T-helper 1 cell treated with Interleukin-12 subunit alpha and Interleukin-12 subunit beta and Interleukin-4 antibody, amounts not matched to agents 30 μg/mL and 1 μg/mL, for 36 hours (primary cell): ENCODE measurements around the gene OR12D3.
"Not testable (repeated sequence)": the region's sequence is repeated elsewhere in the genome, so short reads cannot be mapped to it uniquely, and the experiment has no call there.

Experiments used
- H3K27ac Mint-ChIP-seq: one replicate; pipeline ENCODE4 v1.8.0; 2021; ENCODE audit warnings: mild to moderate bottlenecking, mixed read lengths
- H3K27me3 Mint-ChIP-seq: one replicate; pipeline ENCODE4 v1.8.0; 2021; ENCODE audit warnings: low read depth, mixed read lengths
- H3K36me3 Mint-ChIP-seq: one replicate; pipeline ENCODE4 v1.8.0; 2021; ENCODE audit warnings: low read depth, mixed read lengths
- H3K4me1 Mint-ChIP-seq: one replicate; pipeline ENCODE4 v1.8.0; 2021; ENCODE audit warnings: low read depth, mixed read lengths
- H3K4me3 Mint-ChIP-seq: one replicate; pipeline ENCODE4 v1.8.0; 2021; ENCODE audit warnings: mild to moderate bottlenecking, moderate library complexity, mixed read lengths
- H3K9me3 Mint-ChIP-seq: one replicate; pipeline ENCODE4 v1.8.0; 2021; ENCODE audit warnings: mixed read lengths

OR12D3 gene, protein sequence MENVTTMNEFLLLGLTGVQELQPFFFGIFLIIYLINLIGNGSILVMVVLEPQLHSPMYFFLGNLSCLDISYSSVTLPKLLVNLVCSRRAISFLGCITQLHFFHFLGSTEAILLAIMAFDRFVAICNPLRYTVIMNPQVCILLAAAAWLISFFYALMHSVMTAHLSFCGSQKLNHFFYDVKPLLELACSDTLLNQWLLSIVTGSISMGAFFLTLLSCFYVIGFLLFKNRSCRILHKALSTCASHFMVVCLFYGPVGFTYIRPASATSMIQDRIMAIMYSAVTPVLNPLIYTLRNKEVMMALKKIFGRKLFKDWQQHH

DNA sequence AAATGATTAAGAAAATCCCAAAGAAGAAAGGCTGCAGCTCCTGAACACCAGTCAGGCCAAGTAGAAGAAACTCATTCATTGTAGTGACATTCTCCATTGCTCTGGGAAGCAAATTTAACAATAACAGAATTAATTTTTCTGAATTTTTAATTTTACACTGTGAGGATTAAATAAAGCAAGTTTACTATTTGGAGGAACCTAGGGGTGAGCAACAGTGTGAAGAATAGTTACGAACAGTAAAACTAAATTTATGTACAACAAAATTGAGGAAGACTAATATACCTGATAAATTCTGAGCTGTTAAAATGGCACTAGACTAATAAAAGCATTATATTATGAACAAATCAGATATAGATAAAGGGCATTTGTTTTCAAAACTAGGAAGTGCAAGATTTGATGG lies at the start of gene OR12D3:
TSS of gene OR12D3 (minus strand) at position 101 of the 400 bp plus-strand sequence. CDS start at position 97, 4 bp downstream.
- H3K4me1 Mint-ChIP-seq, result no peaks in the 10 kb centered on the region
- no peak within 1 kb of the TSS for H3K27ac Mint-ChIP-seq
- H3K4me3 Mint-ChIP-seq, result no peak within 1 kb of the TSS
- no peaks in the 10 kb centered on the region for H3K9me3 Mint-ChIP-seq
- H3K27me3 Mint-ChIP-seq, result peaks cover 19% of the 10 kb centered on the region
- H3K36me3 Mint-ChIP-seq, result no peaks in the 10 kb centered on the region

DNA sequence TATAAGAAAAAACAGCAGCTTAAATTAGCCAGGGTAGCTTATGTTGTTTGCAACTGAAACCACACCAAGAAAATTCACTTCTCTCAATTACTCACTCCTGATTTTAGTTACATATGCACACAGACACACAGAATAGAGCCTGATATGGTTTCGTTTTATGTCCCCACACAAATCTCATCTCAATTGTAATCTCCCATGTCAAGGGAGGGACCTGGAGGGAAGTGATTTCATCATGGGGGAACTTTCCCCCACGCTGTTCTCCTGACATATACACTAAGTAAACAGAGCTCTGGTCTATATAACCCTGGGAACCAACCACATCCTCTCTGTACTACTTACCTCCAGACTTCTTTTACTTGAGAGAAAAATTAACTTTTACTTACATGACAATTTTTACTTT lies 49.5 kb upstream of the OR12D3 start:
- H3K9me3 Mint-ChIP-seq, result no peaks in the 10 kb centered on the region
- H3K4me1 Mint-ChIP-seq, result no peaks in the 10 kb centered on the region
- peaks cover 8% of the 10 kb centered on the region for H3K27me3 Mint-ChIP-seq
- H3K27ac Mint-ChIP-seq, result no peak overlapping the region
- no peak overlapping the region for H3K4me3 Mint-ChIP-seq
- no peaks in the 10 kb centered on the region for H3K36me3 Mint-ChIP-seq

DNA sequence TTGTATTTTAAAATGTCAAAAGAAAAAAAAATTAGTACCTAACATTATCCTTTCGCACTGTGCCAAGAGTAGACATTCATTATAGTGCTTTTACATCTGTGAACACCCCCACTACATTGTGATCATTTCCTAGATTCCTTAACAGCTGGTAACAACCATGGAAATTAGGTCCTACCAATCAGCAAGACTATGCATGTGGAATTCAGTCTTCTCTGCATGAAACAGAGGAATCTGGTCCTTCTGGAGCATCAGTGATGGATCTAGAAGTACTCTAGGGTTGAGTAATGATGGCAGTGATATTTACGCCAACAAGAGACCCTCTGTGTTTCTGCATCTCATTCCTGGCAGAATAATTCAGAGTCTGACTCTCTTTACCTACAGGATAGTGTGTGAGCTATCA lies 49.1 kb upstream of the OR12D3 start:
- Mint-ChIP-seq H3K4me3 (no peak overlapping the region), H3K4me1 (no peaks in the 10 kb centered on the region), H3K27me3 (peaks cover 9% of the 10 kb centered on the region), H3K9me3 (no peaks in the 10 kb centered on the region), H3K36me3 (no peaks in the 10 kb centered on the region), H3K27ac (no peak overlapping the region)

DNA sequence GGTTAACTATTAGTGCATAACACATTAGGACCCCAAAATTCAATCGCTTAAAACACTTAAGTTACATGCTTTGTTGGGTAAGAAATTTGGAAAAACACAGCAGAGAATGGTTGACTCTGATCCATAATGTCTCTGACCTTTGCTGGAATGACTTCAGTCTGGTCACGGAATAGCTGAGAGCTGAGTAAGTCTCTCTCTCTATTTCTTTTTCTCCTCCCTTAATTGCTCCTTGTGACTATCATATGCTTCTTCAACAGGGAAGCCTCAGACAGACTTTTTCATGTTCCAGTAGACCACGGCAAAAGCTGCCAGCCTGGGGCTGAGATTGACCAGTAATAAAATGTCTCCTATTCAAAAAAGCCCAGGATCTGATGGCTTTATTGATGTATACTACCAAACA lies 44.4 kb upstream of the OR12D3 start:
- Mint-ChIP-seq H3K4me3 (no peak overlapping the region), H3K4me1 (no peaks in the 10 kb centered on the region), H3K9me3 (no peaks in the 10 kb centered on the region), H3K27ac (no peak overlapping the region), H3K27me3 (peaks cover 23% of the 10 kb centered on the region), H3K36me3 (no peaks in the 10 kb centered on the region)

DNA sequence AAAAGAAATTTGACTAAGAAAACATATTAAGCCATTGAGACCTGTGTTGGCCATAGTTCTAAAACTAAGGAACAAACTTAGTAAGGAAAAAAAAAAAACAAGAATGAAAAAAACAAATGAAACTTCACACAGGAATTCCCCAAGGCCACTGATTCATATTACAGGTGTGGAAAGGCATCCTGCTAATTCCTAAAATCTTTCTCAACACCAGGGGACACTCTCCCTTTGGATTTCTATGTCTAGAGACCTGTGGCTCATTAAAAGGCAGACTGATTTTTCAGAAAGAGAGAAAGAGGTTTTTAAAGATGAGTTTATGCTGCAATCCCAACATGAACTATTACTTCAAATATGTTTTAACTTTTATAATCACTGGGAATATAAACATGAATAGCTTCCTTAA lies 39.5 kb upstream of the OR12D3 start, which contains the start of gene OR12D1:
TSS of gene OR12D1 (plus strand) at position 341 of the 400 bp plus-strand sequence.
- no peak within 1 kb of the TSS for H3K27ac Mint-ChIP-seq
- no peaks in the 10 kb centered on the region for H3K4me1 Mint-ChIP-seq
- H3K4me3 Mint-ChIP-seq, result no peak within 1 kb of the TSS
- H3K27me3 Mint-ChIP-seq, result peaks cover 35% of the 10 kb centered on the region
- H3K9me3 Mint-ChIP-seq, result peaks cover 6% of the 10 kb centered on the region
- H3K36me3 Mint-ChIP-seq, result no peaks in the 10 kb centered on the region

DNA sequence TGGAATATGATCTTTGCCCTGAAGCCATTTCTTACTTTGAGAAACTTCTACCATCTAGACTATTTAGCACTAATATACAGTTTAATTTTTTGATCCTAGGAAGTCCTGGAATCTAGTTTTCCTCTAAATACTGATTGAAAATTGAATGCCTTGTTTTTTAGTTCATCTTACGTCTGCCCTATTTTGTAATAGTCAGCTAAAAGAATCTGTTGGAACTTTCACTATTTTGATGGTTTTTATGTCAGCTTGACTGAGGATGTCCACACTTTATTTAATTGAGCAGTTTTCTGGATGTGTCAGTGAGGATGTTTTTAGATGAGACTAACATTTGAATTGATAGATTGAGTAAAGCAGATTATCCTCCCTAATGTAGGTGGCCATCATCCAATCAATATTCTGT lies 28.7 kb upstream of the OR12D3 start:
- Mint-ChIP-seq H3K27me3 (peaks cover 3% of the 10 kb centered on the region), H3K4me3 (no peak overlapping the region), H3K9me3 (no peaks in the 10 kb centered on the region), H3K4me1 (no peaks in the 10 kb centered on the region), H3K36me3 (no peaks in the 10 kb centered on the region), H3K27ac (no peak overlapping the region)

DNA sequence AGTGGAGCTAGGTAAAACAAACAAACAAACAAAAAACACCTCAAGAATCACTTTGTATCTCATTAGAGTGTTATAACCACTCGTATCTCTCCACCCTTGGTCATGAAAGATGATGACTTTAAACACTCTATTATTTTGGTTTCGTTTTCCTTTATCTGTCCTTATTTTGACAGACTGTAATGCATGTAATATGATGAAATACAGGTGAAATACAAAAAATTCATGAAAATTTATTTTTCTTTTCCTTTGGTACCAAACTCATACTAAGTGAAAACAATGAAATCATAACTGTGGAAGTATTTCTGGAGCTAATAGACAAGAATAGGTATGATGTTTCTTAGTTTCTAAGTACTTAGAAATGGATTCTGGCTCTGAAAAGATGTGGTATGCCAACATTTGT lies 24.4 kb upstream of the OR12D3 start:
- no peaks in the 10 kb centered on the region for H3K4me1 Mint-ChIP-seq
- peaks cover 6% of the 10 kb centered on the region for H3K27me3 Mint-ChIP-seq
- no peaks in the 10 kb centered on the region for H3K9me3 Mint-ChIP-seq
- no peak overlapping the region for H3K4me3 Mint-ChIP-seq
- no peaks in the 10 kb centered on the region for H3K36me3 Mint-ChIP-seq
- H3K27ac Mint-ChIP-seq, result no peak overlapping the region

DNA sequence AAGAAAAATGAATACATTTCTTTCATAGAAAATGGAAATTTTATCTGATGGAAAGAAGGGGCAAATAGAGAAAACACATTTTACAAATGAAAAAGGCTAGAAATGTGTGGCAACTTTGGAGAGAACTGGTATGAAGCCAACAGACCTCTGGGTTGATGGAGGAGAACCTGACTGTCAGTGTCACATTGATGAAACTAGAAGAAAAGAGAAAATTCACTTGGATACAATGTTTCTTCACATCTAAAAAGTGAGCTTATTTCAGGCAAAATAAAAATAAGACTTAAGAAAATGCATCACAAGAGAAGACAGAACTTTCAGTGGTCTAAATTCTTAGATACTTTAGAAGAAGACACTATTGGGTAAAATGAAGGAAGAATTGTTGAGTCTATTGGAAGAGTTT lies 20.2 kb upstream of the OR12D3 start, which contains the start of gene OR12D2:
TSS of gene OR12D2 (plus strand) at position 301 of the 400 bp plus-strand sequence. CDS start 1,069 bp downstream, outside the sequence.
- no peaks in the 10 kb centered on the region for H3K4me1 Mint-ChIP-seq

DNA sequence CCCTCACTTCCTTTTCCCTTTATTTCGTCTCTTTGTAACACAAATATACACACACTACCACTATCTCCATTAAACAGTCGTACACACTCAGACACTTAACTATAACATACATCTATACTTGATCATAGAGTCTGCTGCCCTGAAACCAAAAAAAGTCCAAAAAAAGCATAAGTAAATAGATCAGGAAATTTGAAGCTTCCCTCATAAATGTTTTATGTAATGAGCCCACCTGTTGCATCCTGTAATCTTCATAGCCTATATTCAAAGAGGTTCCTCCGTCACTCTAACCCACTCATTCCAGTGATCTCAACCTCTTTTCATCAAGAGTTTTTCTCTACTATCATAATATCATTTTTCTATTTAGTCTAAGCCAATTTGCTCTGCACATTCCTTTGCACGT lies 13.4 kb upstream of the OR12D3 start:
- no peaks in the 10 kb centered on the region for H3K9me3 Mint-ChIP-seq
- H3K4me1 Mint-ChIP-seq, result no peaks in the 10 kb centered on the region
- H3K4me3 Mint-ChIP-seq, result no peak overlapping the region
- H3K27ac Mint-ChIP-seq, result no peak overlapping the region
- no peaks in the 10 kb centered on the region for H3K36me3 Mint-ChIP-seq
- H3K27me3 Mint-ChIP-seq, result peaks cover 4% of the 10 kb centered on the region

More for the DNA sequence above, 20.2 kb upstream of the OR12D3 start, which contains the start of gene OR12D2:
- H3K9me3 Mint-ChIP-seq, result no peaks in the 10 kb centered on the region
- H3K36me3 Mint-ChIP-seq, result no peaks in the 10 kb centered on the region
- no peak within 1 kb of the TSS for H3K27ac Mint-ChIP-seq
- no peak within 1 kb of the TSS for H3K4me3 Mint-ChIP-seq
- peaks cover 7% of the 10 kb centered on the region for H3K27me3 Mint-ChIP-seq

DNA sequence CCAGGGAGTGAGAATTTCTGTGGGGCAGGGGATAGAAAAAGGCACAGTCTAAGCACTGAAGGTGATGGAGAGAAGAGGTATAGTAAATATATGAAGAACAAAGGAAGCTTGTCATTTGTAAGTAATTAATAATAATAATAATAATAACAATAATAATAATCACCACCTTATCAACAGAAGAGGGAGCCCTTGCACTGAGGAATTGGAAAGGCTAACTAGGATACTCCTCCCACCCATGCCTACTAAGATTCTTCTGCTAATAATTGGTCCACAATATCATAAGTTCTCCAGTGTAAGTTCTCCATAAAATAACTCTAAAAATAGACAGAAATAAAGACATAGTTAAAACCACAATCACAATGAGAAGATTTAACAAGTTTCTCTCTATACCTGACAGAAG lies 912 bp upstream of the OR12D3 start:
- Mint-ChIP-seq H3K4me1 (no peaks in the 10 kb centered on the region), H3K27ac (no peak overlapping the region), H3K27me3 (peaks cover 14% of the 10 kb centered on the region), H3K36me3 (no peaks in the 10 kb centered on the region), H3K9me3 (no peaks in the 10 kb centered on the region), H3K4me3 (no peak overlapping the region)

DNA sequence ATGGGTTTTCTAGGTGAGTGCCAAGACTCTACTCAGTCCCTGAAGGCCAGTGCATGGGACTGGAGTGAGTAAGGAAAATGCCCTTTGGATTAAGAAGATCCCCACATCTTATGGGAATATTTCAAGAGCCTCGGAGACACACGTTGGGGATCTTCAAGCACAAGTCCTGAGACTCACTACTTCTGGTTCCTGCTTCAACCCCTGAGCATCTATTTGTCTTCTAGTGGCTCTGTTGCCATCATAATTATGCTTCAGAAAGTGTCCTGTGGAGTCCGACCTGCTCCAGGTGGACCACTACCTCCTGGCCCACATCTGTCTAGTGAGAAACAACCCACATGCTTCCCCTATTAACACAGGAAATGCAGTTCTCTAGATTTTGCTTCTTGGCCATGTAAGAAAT lies 6.3 kb downstream of the OR12D3 start, which contains the start of gene OR5V1:
TSS of gene OR5V1 (minus strand) at position 101 of the 400 bp plus-strand sequence. CDS start 12,670 bp downstream, outside the sequence.
- Mint-ChIP-seq H3K9me3 (no peaks in the 10 kb centered on the region), H3K4me1 (no peaks in the 10 kb centered on the region), H3K4me3 (no peak within 1 kb of the TSS), H3K36me3 (no peaks in the 10 kb centered on the region), H3K27ac (no peak within 1 kb of the TSS), H3K27me3 (peaks cover 7% of the 10 kb centered on the region)

DNA sequence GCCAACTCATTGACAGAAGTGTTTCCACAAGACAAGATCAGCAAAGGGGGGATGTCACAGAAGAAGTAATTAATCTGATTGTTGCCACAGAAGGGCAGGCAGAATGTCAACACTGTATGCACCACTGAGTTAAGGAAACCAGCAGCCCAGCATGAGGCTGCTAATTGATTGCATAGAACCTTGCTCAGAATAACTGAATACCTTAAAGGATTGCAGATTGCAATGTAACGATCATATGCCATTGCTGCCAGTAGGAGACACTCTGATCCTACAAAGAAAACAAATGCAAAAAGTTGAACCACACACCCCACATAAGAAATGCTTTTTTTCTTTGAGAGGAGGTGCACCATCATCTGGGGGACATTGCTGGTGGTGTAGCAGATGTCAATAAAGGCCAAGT lies 19.5 kb downstream of the OR12D3 start:
- no peak overlapping the region for H3K4me3 Mint-ChIP-seq
- no peaks in the 10 kb centered on the region for H3K9me3 Mint-ChIP-seq
- peaks cover 3% of the 10 kb centered on the region for H3K27me3 Mint-ChIP-seq
- no peaks in the 10 kb centered on the region for H3K4me1 Mint-ChIP-seq
- H3K27ac Mint-ChIP-seq, result no peak overlapping the region
- no peaks in the 10 kb centered on the region for H3K36me3 Mint-ChIP-seq

DNA sequence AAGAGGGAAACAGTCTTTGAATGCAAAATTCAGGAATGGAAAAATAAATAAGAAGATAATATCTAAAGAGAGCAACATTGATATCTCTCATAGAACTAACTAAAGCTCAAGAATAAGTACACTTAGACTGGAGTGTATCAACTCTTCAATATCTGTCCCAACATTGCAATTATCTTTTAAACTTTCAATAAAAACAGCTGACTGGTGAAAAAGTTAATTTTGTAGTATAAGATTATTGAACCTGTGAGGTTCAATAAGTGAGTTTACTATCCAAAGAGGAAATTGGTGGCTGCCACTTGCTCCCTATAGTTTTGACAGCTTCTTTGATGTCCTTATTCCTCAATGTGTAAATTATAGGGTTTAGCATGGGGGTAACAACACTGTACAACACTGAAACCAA lies 20.1 kb downstream of the OR12D3 start:
- no peaks in the 10 kb centered on the region for H3K36me3 Mint-ChIP-seq
- H3K27me3 Mint-ChIP-seq, result peaks cover 3% of the 10 kb centered on the region
- no peaks in the 10 kb centered on the region for H3K4me1 Mint-ChIP-seq
- no peak overlapping the region for H3K4me3 Mint-ChIP-seq
- no peak overlapping the region for H3K27ac Mint-ChIP-seq
- no peaks in the 10 kb centered on the region for H3K9me3 Mint-ChIP-seq

DNA sequence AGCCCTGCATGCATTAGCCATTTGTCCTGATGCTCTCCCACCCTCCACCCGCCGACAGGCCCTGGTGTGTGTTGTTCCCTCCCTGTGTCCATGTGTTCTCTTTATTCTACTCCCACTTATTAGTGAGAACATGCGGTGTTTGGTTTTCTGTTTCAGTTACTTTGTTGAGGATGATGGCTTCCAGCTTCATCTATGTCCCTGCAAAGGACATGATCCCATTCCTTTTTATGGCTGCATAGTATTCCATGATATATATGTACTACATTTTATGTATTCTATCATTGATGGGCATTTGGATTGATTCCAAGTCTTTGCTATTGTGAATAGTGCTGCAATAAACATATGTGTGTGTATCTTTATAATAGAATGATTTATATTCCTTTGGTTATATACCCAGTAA lies 25.7 kb downstream of the OR12D3 start:
- not testable (repeated sequence) for H3K4me3 Mint-ChIP-seq, H3K4me1 Mint-ChIP-seq, H3K27me3 Mint-ChIP-seq, H3K27ac Mint-ChIP-seq, H3K9me3 Mint-ChIP-seq, H3K36me3 Mint-ChIP-seq

DNA sequence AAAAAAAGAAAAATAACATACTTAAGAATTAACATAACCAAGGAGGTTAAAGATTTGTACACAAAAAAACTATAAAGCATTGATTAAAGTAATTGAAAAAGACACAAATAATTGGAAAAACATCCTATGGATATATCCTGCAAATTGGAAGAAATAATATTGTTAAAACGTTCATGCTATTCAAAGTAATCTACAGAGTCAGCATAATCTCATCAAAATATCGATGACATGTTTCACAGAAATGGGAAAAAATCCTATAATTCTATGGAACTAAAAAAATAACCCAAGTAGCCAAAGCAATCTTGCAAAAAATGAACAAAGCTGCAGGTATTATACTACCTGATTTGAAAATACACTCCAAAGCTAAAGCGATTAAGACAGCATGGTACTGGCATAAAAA lies 29.7 kb downstream of the OR12D3 start:
- Mint-ChIP-seq H3K4me3 (no peak overlapping the region), H3K27ac (no peak overlapping the region)

More for the DNA sequence above, 29.7 kb downstream of the OR12D3 start:
- no peaks in the 10 kb centered on the region for H3K9me3 Mint-ChIP-seq
- H3K27me3 Mint-ChIP-seq, result peaks cover 6% of the 10 kb centered on the region
- H3K36me3 Mint-ChIP-seq, result no peaks in the 10 kb centered on the region
- H3K4me1 Mint-ChIP-seq, result no peaks in the 10 kb centered on the region
